HG02763 (cell line): ENCODE results near the gene HPN.

Experiments
- ATAC-seq: cut with Tn5 transposase; IDR thresholded peaks from one replicate; pipeline ENCODE4 v1.9.1; 2021; ENCODE audit warnings: mild to moderate bottlenecking, moderate library complexity; ENCODE audit not compliant: unreplicated experiment

The HPN gene

DNA sequence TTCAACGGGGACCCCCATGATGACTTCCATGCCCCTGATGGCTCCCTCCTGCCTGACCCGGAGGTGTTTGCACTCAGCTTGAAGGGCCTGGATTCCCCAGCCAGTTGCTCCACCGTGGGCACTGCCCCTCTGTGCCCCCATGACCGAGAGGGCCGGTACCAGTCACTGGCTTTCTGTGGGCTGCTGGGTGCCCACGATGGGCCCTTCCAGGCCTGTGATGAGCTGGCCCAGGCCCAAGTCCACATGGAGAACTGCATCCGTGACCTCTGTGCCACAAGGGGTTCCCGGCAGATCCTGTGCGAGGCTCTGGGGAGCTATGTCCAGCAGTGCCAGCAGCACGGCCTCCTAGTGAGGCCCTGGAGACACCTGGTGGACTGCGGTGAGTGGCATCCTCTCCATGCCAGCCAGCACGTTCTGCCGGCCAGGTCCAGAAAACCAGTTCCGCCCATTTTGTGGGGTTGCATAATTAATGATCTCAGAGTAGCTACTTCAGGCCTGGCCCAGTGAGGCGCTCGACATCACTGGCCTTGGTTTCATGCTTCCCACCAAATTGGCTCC is 39.2 kb downstream of the HPN start:
- no peak for ATAC-seq

DNA sequence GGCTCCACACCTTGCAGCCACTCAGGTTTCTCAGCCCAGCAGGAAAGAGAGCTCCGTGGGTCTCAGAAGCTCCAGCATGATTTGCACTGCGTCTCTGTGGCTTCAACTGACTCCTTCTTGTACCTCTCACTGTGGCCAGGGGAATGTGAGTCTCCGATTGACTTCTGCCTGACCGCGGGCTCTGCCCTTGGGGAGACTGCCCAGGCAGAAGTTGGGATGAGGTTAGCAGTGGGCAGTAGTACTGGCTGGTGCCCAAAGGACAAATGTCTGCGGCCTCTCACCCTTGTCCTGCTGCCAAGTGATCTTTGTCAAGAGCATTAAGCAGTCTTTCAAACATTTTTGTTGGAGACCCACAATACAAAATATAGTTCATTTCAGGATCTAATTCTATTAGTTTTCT is 39.7 kb downstream of the HPN start:
- ATAC-seq = no peak

DNA sequence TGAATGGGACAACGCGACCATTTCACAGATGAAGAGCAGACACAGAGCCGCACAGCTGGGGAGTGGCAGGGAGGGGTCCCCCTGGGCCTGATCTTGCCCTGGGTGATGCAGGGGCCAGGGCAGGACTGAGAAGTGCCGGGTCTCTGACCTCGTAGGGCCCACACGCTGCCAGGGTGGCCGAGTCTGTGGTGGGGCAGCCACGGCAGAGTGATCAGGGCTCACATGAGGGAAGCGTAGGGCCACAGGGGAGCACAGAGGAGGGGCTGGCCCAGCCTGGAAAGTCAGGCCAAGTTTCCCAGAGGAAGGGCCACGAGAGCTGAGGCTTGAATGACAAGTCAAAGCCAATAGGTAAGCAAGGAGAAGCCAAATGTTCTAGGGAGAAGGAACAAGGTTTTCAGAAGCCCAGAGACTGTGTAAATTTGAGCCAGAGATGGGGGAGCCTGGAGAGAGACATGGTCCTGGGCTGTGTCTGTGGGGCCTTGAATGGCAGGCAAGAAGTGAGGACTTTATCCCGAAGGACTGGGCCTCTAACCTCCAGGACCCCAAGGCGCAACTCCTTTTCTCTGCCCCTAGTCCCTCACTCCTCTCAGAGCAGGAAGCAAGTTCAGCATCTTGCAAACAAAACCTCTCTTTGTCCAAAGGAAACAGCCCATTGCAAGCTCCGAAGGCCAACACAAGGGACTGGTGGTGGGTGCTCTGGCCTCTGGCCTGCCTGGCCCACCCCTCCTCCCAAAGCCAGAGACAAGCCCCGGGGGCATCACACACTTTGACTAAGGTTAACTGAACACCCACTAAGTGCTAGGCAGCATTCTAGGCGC is 42.4 kb downstream of the HPN start:
- no peak for ATAC-seq

DNA sequence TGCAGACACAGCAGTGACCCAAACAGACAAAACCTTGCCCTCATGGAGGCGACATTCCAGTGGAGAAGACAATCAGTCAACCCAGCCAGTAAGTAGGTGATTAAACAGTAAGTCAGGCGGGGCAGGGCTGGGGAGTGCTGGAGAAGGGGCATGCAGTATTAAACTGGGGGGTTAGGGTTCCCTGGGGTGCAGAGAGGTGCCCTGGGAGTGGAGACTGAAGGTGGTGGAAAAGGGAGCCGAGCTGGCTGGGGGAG is 42.9 kb downstream of the HPN start:
- no peak for ATAC-seq

DNA sequence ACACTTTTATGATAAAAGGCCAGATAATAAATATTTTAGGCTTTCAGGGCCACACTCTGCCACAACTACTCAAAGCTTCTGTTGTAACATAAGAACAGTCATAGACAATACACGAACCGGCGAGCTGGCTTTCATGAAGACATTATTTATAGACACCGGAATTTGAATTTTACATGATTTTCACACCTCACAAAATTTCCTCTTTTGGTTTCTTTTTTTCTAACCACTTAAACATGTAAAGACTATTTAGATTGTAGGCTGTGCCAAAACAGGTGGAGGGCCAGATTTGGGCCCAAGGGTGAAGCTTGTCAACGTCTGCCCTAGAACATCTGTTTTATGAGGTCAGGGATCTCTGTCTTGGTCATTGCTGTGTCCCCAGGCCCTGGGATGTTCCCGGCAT is 44.4 kb downstream of the HPN start:
- ATAC-seq = no peak

DNA sequence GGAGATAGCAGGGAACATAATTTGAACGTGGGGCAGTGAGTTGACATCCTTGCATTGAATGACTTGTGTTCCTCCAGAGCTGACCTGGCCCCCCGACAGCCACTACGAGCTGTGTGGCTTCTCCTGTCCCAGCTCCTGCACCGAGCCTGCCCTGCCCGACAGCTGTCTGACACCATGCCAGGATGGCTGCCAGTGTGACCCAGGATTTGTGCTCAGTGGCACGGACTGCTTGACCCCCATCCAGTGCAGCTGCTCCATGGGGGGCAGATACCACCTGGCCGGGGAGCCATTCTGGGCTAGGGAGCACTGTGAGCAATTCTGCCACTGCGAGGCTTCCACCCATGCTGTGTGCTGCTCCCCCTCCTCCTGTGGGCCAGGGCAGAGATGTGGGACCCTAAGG is 44.9 kb downstream of the HPN start:
- no peak for ATAC-seq

DNA sequence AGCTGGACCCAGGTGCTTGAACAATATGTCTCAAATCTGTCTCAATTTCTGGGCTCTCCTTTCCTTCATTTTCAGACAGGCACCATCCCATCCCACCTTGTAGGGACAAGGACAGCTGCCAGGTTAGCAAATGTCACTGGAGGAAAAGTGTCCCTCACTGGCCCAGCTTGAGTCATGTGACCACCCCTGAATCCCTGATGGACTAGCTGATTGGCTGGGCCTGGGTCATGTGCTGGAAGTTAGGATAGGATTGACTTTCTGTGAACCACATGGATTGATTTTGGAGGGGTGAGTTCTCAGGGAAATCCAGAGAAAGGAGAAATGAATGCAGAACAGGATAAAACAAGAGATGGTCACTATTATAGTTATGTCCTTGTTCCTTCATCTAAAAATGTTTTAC is 45.9 kb downstream of the HPN start:
- ATAC-seq = no peak

DNA sequence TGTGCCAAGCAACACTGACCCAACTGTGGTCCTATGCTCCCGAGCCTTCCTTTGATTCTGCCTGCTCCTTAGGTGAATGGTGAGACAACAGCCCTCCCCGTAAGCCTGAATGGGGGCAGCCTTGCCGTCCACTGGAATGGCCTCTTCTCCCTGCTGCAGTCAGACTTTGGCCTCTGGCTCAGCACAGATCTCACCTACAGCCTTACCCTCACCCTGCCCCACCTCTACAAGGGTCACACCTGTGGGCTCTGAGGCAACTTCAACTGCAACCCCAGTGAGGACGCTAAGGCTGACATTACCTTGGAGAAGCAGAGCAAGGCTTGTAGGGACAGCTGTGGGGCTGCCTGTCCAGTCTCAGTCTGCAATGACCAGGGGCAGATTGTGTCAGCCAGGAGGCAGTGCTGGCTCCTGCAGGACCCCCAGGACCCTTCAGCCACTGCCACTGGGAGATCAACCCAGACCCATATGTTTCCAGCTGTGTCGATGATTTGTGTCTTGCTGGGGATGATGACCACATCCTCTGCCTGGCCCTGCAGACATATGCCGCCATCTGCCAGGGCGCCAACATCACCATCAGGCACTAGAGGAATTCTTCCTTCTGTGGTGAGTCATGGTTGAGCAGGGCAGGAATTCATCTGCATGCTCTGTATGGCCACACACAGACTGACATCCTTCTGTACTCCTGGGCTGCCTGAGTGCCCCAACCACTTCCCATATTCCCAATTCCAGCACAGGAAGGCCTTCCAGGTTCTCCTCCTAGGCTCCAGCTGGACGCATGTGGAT is 46.8 kb downstream of the HPN start:
- no peak for ATAC-seq

DNA sequence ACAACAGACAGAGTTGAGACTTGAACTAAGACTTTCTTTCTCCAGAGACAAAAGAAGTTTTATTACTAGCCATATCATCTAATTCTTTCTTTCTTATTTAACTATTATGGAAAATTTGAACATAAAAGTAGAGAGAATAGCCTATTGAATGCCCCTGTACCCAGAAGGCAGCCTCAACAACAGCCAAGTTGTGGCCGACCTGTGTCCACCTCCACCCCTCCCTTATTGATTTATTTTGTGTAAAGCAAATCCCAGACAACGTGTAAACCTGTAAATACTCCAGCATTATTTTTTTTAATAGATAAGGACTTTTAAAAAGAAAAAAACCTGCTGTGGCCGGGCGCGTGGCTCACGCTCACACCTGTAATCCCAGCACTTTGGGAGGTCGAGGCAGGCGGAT is 48.0 kb downstream of the HPN start:
- no peak for ATAC-seq

DNA sequence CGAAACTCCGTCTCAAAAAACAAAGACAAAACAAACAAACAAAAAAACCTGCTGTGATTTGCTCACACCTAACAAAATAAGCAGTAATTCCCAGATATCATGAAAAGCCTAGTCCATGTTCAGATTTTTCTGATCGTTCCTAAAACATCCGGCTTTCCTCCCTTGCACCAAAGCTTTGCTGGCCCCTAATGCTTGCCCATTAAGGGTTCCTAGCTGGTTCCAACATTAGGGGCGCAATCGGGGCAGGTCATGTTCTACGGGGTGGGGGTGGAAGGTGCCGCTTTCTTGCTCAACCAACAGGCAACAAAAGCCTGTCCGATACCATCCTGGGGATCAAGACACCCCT is 48.6 kb downstream of the HPN start:
- ATAC-seq = no peak

DNA sequence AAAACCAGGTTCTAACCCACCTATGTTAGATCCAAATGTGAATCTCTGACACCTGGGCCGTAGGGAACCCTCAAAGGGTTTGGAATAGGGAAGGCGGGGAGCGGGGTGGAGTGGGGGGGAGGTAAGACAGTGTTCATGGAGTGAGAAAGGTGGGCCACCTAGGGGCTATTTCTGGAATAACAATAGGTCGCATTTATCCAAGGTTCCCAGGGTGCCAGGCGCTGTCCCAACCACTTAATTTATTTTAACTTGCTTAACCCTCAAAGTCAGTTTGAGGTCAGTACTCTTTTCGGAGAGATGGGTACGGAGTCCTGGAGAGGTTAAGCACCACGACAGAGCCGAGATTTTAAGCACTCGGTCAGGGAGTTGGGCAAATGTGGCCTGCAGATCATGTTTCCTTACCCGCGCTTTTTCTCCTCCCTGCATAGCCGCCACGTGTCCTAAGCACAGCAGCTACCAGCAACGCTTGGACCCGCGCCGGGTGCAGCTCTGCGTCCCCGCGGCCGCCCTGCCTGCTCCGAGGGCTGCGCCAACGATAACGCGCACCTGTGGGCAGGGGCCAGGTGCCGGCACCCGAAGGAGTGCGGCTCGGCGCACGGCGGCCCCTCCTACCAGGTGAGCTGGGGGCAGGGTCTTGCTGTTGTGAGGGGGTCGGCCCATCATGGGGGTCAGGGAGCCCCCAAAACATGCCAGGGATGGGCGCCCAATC is 49.1 kb downstream of the HPN start:
- no peak for ATAC-seq

DNA sequence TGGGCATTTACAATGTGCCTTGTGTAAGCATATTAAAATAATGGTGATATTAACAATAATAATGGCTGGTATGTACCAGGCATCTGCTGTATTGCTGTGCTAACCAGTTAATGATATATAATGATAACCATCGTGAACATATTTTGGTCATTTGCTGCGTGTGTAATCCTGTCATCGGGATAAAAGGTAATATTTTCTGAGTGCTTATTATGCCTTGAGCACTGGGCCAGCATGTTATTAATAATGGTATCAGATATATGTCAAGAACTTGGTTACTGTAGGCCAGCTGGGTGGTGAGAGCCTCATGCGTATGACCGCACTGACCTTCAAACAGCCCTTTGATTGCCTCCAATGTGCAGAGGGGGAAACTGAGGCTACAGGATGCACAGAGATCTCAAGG is 51.9 kb downstream of the HPN start:
- no peak for ATAC-seq

DNA sequence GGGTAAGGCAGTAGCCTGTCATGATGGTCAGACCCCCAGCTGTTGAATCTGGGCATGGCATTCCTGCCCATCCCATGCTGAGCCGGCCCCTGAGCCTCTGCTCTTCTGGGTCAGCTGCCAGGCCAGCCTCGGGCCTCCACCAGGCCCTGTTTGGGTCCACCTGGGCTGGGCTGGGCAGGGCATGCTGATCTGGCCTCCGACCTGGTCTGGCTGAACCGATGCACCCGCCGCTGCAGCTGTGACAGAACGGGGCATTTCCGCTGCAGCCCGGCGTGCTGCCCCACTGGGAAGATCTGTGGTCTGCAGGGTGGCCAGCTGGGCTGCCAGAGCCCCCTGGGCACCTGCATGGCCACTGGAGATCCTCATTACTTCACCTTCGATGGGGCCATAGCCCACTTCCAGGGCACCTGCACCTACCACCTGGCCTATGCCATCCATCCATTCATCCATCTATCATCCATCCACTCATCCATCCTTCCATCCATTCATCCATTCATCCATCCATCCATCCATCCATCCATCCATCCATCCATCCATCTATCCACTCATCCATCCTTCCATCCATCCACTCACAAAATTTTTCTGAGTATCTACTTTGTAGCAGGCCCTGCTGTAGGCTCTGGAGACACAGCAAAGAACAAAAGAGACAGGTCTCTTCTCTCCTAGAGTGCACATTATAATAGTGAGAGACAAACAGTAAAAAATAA is 52.6 kb downstream of the HPN start:
- ATAC-seq = no peak

DNA sequence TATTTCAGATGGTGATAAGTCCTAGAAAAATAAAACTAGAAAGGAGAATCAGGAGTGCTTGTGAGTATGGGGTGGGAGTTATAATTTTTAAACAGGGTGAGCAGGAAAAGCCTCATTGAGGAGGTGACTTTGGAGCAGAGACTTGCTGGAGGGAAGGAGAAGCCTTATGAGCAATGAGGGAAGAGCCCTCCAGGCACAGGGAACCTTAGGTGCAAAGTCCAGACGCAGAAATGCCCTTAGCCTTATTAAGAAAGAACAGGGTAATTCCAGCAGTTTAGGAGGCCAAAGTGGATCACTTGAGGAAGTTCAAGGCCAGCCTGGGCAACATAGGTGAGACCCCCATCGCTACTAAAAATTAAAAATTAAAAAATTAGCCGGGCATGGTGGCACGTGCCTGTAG is 53.1 kb downstream of the HPN start:
- ATAC-seq = no peak

DNA sequence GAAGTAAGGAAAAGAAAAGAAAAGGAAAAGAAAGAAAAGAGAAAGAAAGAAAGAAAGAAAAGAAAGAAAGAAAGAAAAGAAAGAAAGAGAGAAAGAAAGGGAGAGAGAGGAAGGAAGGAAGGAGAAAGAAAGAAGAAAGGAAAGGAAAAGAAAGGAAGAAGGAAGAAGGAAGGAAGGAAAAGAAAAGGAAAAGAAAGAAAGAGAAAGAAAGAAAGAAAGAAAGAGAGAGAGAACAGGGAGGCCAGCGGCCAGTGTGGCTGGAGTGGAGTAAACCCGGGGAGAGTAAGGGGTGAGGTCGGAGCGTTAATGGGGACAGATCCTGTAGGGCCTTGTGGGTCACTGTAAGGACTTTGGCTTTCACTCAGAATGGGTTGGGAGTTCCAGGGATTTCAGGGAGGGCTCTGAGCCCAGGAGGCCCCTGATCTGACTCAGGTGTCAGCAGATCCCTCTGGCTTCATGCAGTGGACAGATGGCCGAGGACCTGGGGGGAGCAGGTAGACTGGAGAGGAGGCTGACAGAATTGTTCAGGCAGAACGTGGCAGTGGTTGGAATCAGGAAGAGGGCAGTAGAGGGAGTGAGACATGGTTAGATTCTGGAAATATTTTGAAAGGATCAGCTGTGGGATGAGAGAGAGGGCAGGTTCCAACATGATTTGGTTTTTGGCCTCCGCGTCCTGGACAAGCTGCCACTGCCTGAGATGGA is 54.3 kb downstream of the HPN start:
- ATAC-seq = no peak

DNA sequence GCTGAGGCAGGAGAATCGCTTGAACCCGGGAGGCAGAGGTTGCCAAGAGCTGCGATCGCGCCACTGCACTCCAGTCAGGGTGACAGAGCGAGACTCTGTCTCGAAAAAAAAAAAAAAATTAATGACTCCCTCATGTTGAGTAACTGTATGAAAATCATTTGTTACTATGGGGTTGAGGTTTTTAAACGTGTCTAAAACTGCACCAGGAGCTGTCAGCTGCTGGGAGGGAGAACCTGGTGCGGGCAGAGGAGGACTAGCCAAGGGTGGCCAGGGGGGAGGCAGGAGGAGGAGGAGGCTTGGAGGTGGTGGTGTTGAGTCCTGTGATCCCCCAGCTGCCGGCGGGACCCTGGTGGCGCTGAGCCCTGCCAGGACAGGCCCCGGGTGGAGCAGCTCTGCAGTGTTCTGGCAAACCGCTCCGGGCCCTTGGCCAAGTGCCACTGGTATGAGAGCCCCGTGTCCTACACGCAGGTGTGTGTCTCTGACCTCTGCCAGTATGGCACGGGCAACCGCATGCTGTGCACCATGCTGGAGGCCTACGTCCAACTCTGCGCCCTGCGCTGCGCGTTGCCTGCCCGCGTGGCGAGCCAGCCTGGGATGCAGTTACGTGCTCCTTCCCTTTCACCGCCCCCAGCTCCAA is 57.0 kb downstream of the HPN start:
- ATAC-seq = no peak

DNA sequence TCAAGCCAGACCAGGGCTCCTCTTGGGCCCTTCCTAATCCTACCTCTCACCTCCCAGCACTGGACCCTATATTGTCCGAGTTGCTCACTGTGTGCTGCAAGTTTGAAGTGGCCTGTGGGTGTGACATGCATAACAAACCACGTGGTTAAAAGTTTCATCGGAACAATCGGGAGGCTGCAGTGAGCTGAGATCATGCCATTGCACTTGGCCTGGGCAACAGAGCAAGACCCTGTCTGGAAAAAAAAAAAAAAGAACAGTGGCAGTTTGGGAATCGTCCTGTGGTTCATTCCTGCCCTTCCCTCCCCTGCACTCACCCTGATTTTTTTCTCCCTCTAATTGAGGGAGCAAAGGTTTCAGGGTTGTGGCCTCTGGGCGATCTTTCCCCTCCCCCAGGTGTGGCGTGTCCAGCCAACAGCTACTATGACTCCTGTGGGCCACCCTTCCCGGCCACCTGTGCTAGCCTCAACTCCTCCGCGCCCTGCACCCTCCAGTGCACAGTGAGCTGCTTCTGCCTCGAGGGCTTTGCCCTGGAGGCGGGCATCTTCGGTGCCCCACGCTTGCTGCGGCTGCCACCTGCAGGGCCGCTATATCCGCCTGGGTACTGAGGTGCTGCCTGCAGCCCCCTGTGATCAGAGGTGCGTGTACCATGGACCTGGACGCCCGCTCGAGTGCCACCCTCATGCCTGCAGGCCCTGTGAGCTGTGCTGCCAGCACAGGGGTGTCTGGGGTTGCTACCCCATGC is 57.8 kb downstream of the HPN start:
- no peak for ATAC-seq

DNA sequence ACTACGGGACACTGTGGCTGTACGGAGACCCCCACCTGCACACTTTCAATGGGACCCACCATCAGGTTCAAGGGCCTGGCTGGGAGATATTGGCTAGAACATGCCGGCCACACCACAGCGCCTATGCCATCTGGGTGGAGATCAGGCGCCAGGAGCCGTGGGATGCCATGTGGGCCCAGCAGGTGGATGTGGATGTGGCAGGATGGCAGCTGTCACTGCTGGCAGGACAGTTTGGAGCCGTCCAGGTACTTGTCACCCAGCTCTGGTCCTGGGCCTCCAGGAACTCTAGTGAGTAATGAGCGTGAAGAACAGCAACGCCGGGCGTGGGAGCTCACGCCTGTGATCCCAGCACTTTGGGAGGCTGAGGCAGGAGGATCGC is 58.4 kb downstream of the HPN start:
- no peak for ATAC-seq
